ENCODE results near the gene AIRE. TPM values are rescaled to one million over a fixed set of nuclear protein-coding genes. Genes with fewer than 3 reads are reported as not detected.
A peak's percentile ranks its signal among the peaks of the same experiment; 100 is the strongest.

The AIRE gene
- total and polyA plus RNA-seq, 2 of the 13 experiments (the other 11 are each of a cell fraction or from before 2014, with no cell fraction given) = not detected

DNA sequence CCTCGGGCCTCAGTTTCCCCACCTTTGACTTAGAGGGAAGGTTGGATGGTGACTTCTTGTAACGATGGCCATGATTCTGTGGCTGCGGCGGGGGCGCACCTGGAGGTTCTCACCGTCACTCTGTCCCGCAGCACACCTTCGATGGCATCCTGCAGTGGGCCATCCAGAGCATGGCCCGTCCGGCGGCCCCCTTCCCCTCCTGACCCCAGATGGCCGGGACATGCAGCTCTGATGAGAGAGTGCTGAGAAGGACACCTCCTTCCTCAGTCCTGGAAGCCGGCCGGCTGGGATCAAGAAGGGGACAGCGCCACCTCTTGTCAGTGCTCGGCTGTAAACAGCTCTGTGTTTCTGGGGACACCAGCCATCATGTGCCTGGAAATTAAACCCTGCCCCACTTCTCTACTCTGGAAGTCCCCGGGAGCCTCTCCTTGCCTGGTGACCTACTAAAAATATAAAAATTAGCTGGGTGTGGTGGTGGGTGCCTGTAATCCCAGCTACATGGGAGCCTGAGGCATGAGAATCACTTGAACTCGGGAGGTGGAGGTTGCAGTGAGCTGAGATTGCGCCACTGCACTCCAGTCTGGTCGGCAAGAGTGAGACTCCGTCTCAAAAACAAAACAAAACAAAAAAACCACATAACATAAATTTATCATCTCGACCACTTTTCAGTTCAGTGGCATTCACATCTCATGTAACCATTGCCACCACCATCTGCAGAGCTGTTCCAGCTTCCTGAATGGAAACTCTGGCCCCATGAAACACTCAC, 12.0 kb downstream of the AIRE start (continued):
- TF ChIP-seq HNF4A (CRISPR knock-in tag; IDR thresholded peaks at IDR 0.05) (no peak), RARG (CRISPR knock-in tag; IDR thresholded peaks at IDR 0.05; ENCODE audit: low read depth) (no peak), FOXA1 (IDR thresholded peaks at IDR 0.05) (no peak), FOXA1 (CRISPR knock-in tag; IDR thresholded peaks at IDR 0.05) (peak; percentile 81), ATF5 (CRISPR knock-in tag; IDR thresholded peaks at IDR 0.05; ENCODE audit: low read depth) (no peak), BCL6 (CRISPR knock-in tag; IDR thresholded peaks at IDR 0.05) (no peak), ZKSCAN1 (IDR thresholded peaks at IDR 0.05; ENCODE audit: low read length) (no peak), ARNTL (CRISPR knock-in tag; IDR thresholded peaks at IDR 0.05) (no peak), TEAD2 (CRISPR knock-in tag; IDR thresholded peaks at IDR 0.05) (no peak), ZNF30 (CRISPR knock-in tag; IDR thresholded peaks at IDR 0.05) (no peak), ZBTB21 (CRISPR knock-in tag; IDR thresholded peaks at IDR 0.05) (no peak), POLR2A (IDR thresholded peaks at IDR 0.05; ENCODE audit: insufficient read depth in 1 of 2, low read depth in 2 of 2, low read length in 2 of 2) (no peak), PHF5A (CRISPR knock-in tag; IDR thresholded peaks at IDR 0.05; ENCODE audit: low read depth, unreplicated experiment) (no peak), ZNF343 (CRISPR knock-in tag; IDR thresholded peaks at IDR 0.05) (no peak), DPF2 (CRISPR knock-in tag; IDR thresholded peaks at IDR 0.05; ENCODE audit: borderline replicate concordance, low read depth) (no peak), ZNF142 (CRISPR knock-in tag; IDR thresholded peaks at IDR 0.05) (no peak), ZNF317 (CRISPR knock-in tag; IDR thresholded peaks at IDR 0.05) (no peak), ZNF501 (CRISPR knock-in tag; IDR thresholded peaks at IDR 0.05) (peak; percentile 43; the same call in 1 of the 2 replicates)
- TF ChIP-seq, protein P1, sequence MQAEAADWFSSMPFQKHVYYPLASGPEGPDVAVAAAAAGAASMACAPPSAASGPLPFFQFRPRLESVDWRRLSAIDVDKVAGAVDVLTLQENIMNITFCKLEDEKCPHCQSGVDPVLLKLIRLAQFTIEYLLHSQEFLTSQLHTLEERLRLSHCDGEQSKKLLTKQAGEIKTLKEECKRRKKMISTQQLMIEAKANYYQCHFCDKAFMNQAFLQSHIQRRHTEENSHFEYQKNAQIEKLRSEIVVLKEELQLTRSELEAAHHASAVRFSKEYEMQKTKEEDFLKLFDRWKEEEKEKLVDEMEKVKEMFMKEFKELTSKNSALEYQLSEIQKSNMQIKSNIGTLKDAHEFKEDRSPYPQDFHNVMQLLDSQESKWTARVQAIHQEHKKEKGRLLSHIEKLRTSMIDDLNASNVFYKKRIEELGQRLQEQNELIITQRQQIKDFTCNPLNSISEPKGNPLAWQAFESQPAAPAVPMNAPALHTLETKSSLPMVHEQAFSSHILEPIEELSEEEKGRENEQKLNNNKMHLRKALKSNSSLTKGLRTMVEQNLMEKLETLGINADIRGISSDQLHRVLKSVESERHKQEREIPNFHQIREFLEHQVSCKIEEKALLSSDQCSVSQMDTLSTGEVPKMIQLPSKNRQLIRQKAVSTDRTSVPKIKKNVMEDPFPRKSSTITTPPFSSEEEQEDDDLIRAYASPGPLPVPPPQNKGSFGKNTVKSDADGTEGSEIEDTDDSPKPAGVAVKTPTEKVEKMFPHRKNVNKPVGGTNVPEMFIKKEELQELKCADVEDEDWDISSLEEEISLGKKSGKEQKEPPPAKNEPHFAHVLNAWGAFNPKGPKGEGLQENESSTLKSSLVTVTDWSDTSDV (CRISPR knock-in tag; IDR thresholded peaks at IDR 0.05) = no peak

Data from HepG2 (cell line).